PFSK-1 (cell line): Measurements from ENCODE around the gene S100B.

ENCODE experiments used
- POLR2AphosphoS5 ChIP-seq: IDR thresholded peaks from 2 replicates; pipeline ENCODE4 v1.6.1; 2012; ENCODE audit warnings: low read depth, mild to moderate bottlenecking, control low read depth, low read length, moderate library complexity
- SIN3A ChIP-seq: IDR thresholded peaks from 2 replicates; pipeline ENCODE4 v1.6.1; 2012; ENCODE audit warnings: mild to moderate bottlenecking, low read length, moderate library complexity, borderline replicate concordance; ENCODE audit not compliant: insufficient read depth
- TF ChIP-seq, protein P1 (sequence below), 2 experiments: IDR thresholded peaks; 2 replicates each; pipeline versions ENCODE4 v1.6.1 to v1.8.0; 2011 to 2012; ENCODE audit warnings: low read depth in 2 of 2, low read length in 2 of 2, control low read depth in 1 of 2, inconsistent platforms in 1 of 2, mild to moderate bottlenecking in 1 of 2, moderate library complexity in 1 of 2; ENCODE audit not compliant: insufficient read depth in 1 of 2

DNA sequence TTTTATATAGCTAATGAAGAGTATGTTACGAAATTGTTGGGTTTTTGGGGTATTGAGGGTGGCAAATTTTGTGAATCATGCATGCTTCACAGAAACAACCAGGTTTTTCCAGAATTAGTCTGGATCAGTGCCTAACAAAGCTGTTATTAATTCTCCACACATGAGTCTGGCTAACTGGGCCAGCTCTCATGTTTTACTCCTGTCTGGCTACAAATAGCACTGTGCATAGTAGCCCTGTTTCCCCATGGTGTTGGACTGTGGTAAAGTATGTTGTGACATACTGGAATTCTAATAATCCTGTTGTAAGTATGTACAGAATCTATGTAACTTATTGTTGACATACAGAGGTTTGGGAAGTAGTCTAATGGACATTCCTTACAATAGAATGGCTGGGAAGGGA is 35.8 kb downstream of the S100B start:
- TF ChIP-seq SIN3A (no peak), POLR2AphosphoS5 (no peak)
- TF ChIP-seq, protein P1, sequence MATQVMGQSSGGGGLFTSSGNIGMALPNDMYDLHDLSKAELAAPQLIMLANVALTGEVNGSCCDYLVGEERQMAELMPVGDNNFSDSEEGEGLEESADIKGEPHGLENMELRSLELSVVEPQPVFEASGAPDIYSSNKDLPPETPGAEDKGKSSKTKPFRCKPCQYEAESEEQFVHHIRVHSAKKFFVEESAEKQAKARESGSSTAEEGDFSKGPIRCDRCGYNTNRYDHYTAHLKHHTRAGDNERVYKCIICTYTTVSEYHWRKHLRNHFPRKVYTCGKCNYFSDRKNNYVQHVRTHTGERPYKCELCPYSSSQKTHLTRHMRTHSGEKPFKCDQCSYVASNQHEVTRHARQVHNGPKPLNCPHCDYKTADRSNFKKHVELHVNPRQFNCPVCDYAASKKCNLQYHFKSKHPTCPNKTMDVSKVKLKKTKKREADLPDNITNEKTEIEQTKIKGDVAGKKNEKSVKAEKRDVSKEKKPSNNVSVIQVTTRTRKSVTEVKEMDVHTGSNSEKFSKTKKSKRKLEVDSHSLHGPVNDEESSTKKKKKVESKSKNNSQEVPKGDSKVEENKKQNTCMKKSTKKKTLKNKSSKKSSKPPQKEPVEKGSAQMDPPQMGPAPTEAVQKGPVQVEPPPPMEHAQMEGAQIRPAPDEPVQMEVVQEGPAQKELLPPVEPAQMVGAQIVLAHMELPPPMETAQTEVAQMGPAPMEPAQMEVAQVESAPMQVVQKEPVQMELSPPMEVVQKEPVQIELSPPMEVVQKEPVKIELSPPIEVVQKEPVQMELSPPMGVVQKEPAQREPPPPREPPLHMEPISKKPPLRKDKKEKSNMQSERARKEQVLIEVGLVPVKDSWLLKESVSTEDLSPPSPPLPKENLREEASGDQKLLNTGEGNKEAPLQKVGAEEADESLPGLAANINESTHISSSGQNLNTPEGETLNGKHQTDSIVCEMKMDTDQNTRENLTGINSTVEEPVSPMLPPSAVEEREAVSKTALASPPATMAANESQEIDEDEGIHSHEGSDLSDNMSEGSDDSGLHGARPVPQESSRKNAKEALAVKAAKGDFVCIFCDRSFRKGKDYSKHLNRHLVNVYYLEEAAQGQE (IDR thresholded peaks at IDR 0.05; ENCODE audit: insufficient read depth in 1 of 2, low read depth in 2 of 2, low read length in 2 of 2), result no peak
